Hematopoietic multipotent progenitor cell treated with erythropoietin and hydrocortisone succinate and interleukin-3 and kit ligand, for 17 days (in vitro differentiated cells): ENCODE measurements around the gene EIPR1.
A peak's percentile ranks its signal among the peaks of the same experiment; 100 is the strongest.

Source experiments
- DNase-seq: peaks from one replicate; pipeline ENCODE4 v3.0.0-alpha.2; 2015; ENCODE audit warnings: low spot score

Gene EIPR1

GRCh38 chr2:3303583-3304406 lies 73.8 kb downstream of the EIPR1 start:
- peak; percentile 6 for DNase-seq

DNA sequence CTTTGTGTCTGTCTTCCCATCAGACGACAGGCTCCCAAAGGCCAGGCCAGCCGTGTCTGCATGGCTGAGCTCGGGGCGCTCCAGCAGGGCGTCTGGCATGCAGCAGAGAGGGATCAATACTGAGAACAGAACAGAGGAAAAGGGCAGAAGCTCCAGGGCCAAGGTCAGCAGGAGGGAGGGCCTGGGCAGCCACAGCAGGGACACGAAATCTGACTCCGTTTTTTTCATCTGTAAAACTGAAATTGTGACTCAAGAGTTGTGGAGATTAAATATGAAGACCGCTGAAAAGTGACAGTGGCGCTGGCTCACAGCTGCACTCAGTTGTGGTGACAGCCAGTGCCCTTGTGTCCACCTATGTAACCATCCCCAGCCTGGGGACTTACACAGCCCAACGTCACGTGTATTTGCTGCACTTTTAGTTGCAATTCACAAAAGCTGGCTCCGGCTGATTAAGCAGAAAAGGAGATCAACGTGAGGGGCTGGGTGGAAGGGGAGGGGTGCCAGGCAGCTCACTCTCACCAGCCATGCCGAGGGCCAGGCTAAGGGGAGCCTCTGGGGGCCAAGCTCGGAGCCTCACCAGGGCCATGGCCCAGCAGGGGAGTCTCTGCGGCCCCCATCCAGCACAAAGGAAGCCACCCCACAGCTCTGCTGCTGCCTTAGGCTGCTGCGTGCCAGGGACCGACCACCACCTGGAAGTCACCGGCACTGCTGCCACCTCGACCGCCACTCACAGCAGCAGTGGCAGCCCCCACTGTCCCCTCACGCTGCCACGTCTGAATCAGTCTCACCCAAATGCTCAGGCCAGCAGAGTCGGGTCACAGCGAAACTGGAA lies 74.7 kb downstream of the EIPR1 start:
- DNase-seq: no peak

- DNase-seq: no peak
These were observed 75.2 kb downstream of the EIPR1 start for GRCh38 chr2:3302421-3302750.

GRCh38 chr2:3301001-3301400 lies 76.6 kb downstream of the EIPR1 start:
- no peak for DNase-seq

GRCh38 chr2:3300224-3300995 lies 77.2 kb downstream of the EIPR1 start:
- DNase-seq: no peak

DNA sequence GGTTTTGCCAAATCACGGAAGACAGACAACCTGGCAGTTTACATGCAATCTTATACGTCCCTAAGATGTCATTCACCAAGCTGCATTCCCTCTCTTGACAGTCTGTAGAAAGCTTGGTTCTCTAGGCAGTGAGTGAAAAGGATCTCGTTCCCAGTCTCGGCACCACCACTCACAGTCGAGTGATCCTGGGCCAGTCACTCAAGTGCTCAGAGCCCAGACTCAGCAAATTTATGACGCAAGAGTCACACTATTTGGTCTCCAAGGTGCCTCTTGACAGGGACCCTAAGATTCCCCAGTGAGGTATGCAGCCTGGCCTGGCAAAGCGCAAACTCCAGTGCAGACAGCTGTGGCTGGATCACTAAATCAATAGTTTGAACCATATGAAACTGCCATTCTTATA lies 77.9 kb downstream of the EIPR1 start:
- DNase-seq: no peak

GRCh38 chr2:3299130-3299529 lies 78.5 kb downstream of the EIPR1 start:
- DNase-seq: no peak

GRCh38 chr2:3298191-3298590 lies 79.4 kb downstream of the EIPR1 start:
- no peak for DNase-seq

- no peak for DNase-seq
These were observed 80.1 kb downstream of the EIPR1 start for GRCh38 chr2:3297523-3297922.

- no peak for DNase-seq
These were observed 81.2 kb downstream of the EIPR1 start for GRCh38 chr2:3296182-3296972.

DNA sequence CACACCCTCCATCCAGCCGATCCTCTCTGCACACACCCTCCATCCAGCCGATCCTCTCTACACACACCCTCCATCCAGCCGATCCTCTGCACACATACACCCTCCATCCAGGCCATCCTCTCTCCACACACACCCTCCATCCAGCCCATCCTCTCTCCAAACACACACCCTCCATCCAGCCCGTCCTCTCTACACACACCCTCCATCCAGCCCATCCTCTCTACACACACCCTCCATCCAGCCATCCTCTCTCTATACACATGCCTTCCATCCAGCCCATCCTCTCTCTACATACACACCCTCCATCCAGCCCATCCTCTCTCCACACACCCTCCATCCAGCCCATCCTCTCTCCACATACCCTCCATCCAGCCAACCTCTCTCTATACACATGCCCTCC lies 83.1 kb downstream of the EIPR1 start:
- no peak for DNase-seq

DNA sequence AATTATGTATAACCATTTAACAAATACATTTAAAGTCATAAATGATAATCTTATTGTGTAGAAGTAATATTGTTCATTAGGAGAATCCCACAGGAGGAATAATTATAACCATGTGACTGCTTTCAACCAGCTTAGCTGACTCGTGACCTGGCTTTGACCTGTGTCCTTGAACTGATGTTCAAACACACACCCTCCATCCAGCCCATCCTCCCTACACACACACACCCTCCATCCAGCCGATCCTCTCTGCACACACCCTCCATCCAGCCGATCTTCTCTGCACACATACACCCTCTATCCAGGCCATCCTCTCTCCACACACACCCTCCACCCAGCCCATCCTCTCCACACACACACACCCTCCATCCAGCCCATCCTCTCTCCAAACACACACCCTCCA lies 83.5 kb downstream of the EIPR1 start:
- DNase-seq: no peak

DNA sequence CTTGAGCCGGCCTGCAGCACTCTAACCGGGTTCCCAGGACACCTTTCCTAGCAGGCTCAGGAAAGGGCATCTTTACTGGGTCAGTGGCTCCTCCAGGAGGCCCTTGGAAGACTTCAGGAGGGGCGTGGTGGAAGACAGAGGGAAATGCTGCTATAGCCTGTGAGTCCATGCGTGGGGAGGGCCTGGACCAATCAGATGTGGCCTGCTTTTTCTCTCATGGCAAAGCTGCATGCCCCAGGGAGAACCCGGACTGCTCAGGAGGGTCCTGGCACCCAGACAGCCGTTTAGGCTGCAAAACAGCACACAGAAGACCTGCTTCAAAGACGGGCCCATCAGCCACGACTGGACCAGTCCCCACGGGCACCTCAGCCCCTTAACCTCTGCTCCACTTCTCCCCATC lies 84.4 kb downstream of the EIPR1 start:
- no peak for DNase-seq

DNA sequence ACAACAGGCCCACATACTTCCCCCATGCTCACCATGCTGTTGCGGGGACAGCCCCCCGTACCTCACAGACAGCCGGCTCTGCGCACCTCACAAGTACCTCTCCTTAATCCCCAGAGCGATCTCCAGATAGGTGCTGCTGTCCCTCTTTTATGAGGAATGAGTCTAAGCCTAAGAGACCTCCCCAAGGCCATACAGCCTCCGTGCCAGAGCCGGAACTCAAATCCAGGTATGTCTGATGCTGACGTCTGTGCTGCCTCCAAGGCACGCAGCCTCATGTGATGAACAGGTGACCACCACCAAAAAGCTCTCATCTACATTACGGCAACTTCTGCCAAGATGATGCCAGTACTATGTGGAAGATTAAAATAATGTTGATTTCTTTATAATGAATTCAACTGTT lies 85.2 kb downstream of the EIPR1 start:
- no peak for DNase-seq

GRCh38 chr2:3291750-3292149 lies 85.9 kb downstream of the EIPR1 start:
- DNase-seq: no peak

GRCh38 chr2:3291113-3291512 lies 86.5 kb downstream of the EIPR1 start:
- DNase-seq: no peak

- DNase-seq: no peak
These were observed 87.0 kb downstream of the EIPR1 start for GRCh38 chr2:3290655-3291054.

- DNase-seq: no peak
These were observed 87.6 kb downstream of the EIPR1 start for GRCh38 chr2:3289971-3290370.

DNA sequence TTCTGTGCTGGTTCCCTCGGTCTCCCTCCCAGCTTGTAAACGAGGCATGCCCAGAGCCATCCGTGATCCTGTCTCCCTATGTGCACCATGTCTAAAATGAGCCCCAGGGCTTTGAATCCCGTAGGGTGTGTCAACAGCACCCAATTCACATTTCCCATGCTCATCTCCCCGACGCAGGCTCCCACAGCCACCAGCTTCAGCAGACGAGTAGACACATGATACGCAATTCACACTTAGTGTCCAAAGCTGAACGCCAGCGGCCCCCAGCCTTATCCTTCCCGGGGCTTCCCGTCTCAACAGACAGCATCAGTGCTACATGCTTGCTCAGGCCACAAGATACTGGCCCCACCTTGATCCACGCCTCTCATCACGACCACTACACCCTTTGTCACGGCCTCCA lies 88.1 kb downstream of the EIPR1 start:
- DNase-seq: no peak

GRCh38 chr2:3289171-3289515 lies 88.5 kb downstream of the EIPR1 start:
- DNase-seq: no peak

DNA sequence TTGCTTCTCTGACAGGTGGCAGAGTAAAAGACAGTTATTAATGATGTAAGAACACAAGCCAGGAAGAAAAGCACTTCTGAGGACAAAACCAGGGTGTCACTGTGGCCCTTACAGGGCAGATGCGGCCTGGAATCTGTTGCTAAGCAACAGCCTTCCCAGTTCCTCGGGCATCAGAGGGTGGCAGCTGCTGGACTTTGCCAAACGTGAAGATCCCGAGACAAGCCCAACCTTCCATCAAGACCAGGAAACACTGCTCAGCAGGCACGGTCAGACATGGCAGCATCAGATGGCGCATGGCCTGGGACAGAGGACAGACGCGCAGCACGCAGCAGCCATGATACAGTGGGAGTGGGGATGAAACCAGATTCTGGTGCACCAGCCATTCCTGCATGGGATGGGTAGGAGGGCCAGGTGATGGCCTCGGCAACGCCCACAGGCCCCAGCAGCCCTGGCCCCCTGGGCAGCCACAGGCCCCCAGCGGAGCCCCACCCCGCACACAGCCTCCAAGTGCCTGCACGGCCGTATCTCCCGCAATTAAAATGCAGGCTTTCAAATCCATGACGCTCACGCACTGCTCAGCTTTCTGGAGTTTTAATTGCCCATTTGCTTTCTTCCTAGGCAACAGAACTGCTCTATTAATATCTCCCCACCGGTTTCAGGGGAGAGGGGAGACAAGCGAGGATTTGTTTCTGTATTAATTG lies 89.0 kb downstream of the EIPR1 start:
- DNase-seq: no peak
